GF-D8 (cell line): ENCODE measurements around the gene CNDP1.
"Not testable (repeated sequence)": the region's sequence is repeated elsewhere in the genome, so short reads cannot be mapped to it uniquely, and the experiment has no call there.

Experiments used
- DNase-seq: peaks from one replicate; lab custom pipeline; 2025; lab: John Stamatoyannopoulos, UW

The CNDP1 gene

GRCh38 chr18:74521068-74521725 lies 13.1 kb upstream of the CNDP1 start:
- DNase-seq = no peak

GRCh38 chr18:74522635-74523548 lies 11.4 kb upstream of the CNDP1 start:
- no peak for DNase-seq

- no peak for DNase-seq
These were observed 10.2 kb upstream of the CNDP1 start for GRCh38 chr18:74524097-74524496.

GRCh38 chr18:74524915-74525314 lies 9.4 kb upstream of the CNDP1 start:
- not testable (repeated sequence) for DNase-seq

GRCh38 chr18:74525741-74526140 lies 8.6 kb upstream of the CNDP1 start:
- DNase-seq = no peak

GRCh38 chr18:74526488-74526887 lies 7.8 kb upstream of the CNDP1 start:
- no peak for DNase-seq

GRCh38 chr18:74528478-74528877 lies 5.8 kb upstream of the CNDP1 start:
- DNase-seq = no peak

GRCh38 chr18:74528913-74529312 lies 5.4 kb upstream of the CNDP1 start:
- no peak for DNase-seq

GRCh38 chr18:74529378-74529777 lies 4.9 kb upstream of the CNDP1 start:
- DNase-seq = no peak

- no peak for DNase-seq
These were observed 4.3 kb upstream of the CNDP1 start for GRCh38 chr18:74529811-74530583.

- no peak for DNase-seq
These were observed 3.8 kb upstream of the CNDP1 start for GRCh38 chr18:74530584-74530862.

- no peak for DNase-seq
These were observed 3.3 kb upstream of the CNDP1 start for GRCh38 chr18:74531043-74531442.

- DNase-seq = no peak
These were observed 1.7 kb upstream of the CNDP1 start for GRCh38 chr18:74532511-74533025.

- no peak for DNase-seq
These were observed 634 bp upstream of the CNDP1 start for GRCh38 chr18:74533666-74534065.

GRCh38 chr18:74534981-74535649 lies 815 bp downstream of the CNDP1 start:
- no peak for DNase-seq

GRCh38 chr18:74539289-74539688 lies 5.0 kb downstream of the CNDP1 start:
- DNase-seq = no peak

- no peak for DNase-seq
These were observed 6.5 kb downstream of the CNDP1 start for GRCh38 chr18:74540652-74541421.

GRCh38 chr18:74541703-74542555 lies 7.6 kb downstream of the CNDP1 start:
- DNase-seq = no peak

- no peak for DNase-seq
These were observed 10.6 kb downstream of the CNDP1 start for GRCh38 chr18:74544898-74545297.

GRCh38 chr18:74546007-74546406 lies 11.7 kb downstream of the CNDP1 start:
- no peak for DNase-seq
